Measurements from ENCODE around the gene NBR1. TPM values are rescaled to one million over a fixed set of nuclear protein-coding genes. Genes with fewer than 3 reads are reported as not detected.
"Not testable (repeated sequence)": the region's sequence is repeated elsewhere in the genome, so short reads cannot be mapped to it uniquely, and the experiment has no call there.

The NBR1 gene
- total RNA-seq, 1 experiment from 2014 or later = 93.7 TPM

DNA sequence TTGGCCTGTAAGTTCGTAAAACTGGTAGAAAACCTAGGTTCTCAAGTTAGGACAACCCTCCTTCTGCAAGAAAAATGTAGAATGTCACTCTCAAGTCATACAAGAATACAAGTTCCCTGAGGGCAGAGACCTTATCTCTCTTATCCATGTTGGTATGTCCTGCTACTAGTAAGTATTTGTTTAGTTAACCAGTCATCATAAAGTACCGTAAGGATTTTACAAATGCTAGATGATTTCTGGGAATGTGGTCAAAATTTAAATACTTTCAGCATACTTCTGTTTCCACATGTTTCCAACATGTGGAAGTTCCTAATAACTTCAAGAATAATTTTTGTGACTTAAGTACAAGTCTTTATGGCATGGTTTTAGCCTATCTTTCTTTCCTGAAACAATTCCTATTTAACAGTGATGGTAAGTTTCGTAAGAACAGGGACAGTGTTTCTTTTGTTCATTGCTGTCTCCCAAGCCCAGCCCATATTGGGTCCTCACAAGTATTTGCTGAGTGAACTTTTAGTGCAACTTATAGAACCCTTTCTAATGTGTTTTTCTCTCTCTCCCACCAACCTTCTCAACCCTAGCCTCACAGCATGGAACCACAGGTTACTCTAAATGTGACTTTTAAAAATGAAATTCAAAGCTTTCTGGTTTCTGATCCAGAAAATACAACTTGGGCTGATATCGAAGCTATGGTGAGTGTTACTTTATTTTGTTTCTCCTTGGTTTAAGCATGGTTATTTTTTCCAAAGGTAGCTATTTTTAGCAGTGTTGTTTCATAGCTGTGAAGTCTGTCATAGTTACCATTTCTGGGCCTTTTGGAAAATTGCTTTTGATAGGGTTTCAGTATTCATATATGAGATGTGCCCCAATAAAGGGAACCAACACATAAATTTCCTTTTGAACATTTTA is 4.5 kb downstream of the NBR1 start:
- peaks cover 29% of the 10 kb centered on the region for H3F3A ChIP-seq (ENCODE audit: insufficient read depth, low read depth)
- POLR2A ChIA-PET (ENCODE audit: unreplicated experiment) = no interaction called here
- H3K4me2 ChIP-seq = no peak overlapping the region
- H2AFZ ChIP-seq = no peak overlapping the region
- intact Hi-C loops (cut with micrococcal nuclease; ENCODE audit: unreplicated experiment) = no loop called here
- H3K9me2 ChIP-seq (ENCODE audit: insufficient read depth) = no peaks in the 10 kb centered on the region
- no peak overlapping the region for H3K4me3 ChIP-seq
- no peak for DNase-seq
- H3K79me2 ChIP-seq (ENCODE audit: low read depth) = peaks cover 39% of the 10 kb centered on the region
- peaks cover 14% of the 10 kb centered on the region for H3K4me1 ChIP-seq (replicated peaks; ENCODE audit: insufficient read depth)
- CTCF ChIA-PET = no interaction called here
- peak overlapping the region; percentile 39; the same call in 1 of the 2 replicates for H3K27ac ChIP-seq
- H3K9me3 ChIP-seq (ENCODE audit: insufficient read depth, low read depth) = no peaks in the 10 kb centered on the region
- H4K20me1 ChIP-seq (ENCODE audit: insufficient read depth) = peaks cover 29% of the 10 kb centered on the region
- peaks cover 31% of the 10 kb centered on the region for H3K36me3 ChIP-seq (ENCODE audit: low read depth)
- TF ChIP-seq EZH2 (IDR thresholded peaks at IDR 0.05; ENCODE audit: low read depth) (no peak), CTCF (conservative IDR thresholded peaks at IDR 0.05) (no peak)
- no TSS peak for BruUV-seq (replicated peaks)
- H3K27me3 ChIP-seq (ENCODE audit: insufficient read depth, low read depth) = no peaks in the 10 kb centered on the region

DNA sequence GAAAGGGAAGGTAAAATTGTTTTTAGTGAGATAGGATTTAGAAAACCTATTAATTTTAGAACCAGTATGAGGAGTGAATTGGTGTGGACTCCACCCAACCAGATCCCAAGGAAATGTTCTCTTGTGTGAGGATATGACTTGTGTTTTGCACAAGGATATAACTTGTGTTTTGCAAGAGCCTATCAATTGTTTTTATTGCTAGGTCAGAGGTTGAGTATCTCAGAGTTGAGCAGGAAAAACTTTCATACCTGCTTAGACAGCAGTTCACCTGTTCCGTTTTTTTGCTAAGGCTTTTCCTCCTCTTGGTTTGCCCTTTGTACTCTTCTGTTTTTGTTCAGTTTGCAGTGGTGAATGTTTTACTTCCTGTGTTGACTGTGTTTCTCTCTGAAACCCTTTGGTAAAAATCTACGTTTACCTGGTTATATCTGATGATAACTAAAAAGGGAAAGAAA is 5.1 kb downstream of the NBR1 start:
- TF ChIP-seq EZH2 (IDR thresholded peaks at IDR 0.05; ENCODE audit: low read depth) = no peak
- TF ChIP-seq CTCF (conservative IDR thresholded peaks at IDR 0.05) = no peak
- H3K27ac ChIP-seq = peak overlapping the region; percentile 39; the same call in 1 of the 2 replicates
- no peaks in the 10 kb centered on the region for H3K9me3 ChIP-seq (ENCODE audit: insufficient read depth, low read depth)
- POLR2A ChIA-PET (ENCODE audit: unreplicated experiment) = no interaction called here
- H3K4me1 ChIP-seq (replicated peaks; ENCODE audit: insufficient read depth) = peaks cover 14% of the 10 kb centered on the region
- no peak overlapping the region for H3K4me3 ChIP-seq
- H4K20me1 ChIP-seq (ENCODE audit: insufficient read depth) = peaks cover 29% of the 10 kb centered on the region
- peaks cover 25% of the 10 kb centered on the region for H3F3A ChIP-seq (ENCODE audit: insufficient read depth, low read depth)
- H3K9me2 ChIP-seq (ENCODE audit: insufficient read depth) = no peaks in the 10 kb centered on the region
- no peak overlapping the region for H3K4me2 ChIP-seq
- peaks cover 39% of the 10 kb centered on the region for H3K79me2 ChIP-seq (ENCODE audit: low read depth)
- H2AFZ ChIP-seq = no peak overlapping the region
- CTCF ChIA-PET = no interaction called here
- intact Hi-C loops (cut with micrococcal nuclease; ENCODE audit: unreplicated experiment) = no loop called here
- no peak for DNase-seq
- BruUV-seq (replicated peaks) = no TSS peak
- H3K36me3 ChIP-seq (ENCODE audit: low read depth) = peaks cover 31% of the 10 kb centered on the region
- no peaks in the 10 kb centered on the region for H3K27me3 ChIP-seq (ENCODE audit: insufficient read depth, low read depth)

- peaks cover 11% of the 10 kb centered on the region for H3K36me3 ChIP-seq (ENCODE audit: low read depth)
- H4K20me1 ChIP-seq (ENCODE audit: insufficient read depth) = peaks cover 8% of the 10 kb centered on the region
- intact Hi-C loops (cut with micrococcal nuclease; ENCODE audit: unreplicated experiment) = no loop called here
- H3K4me2 ChIP-seq = no peak overlapping the region
- no peaks in the 10 kb centered on the region for H3K4me1 ChIP-seq (replicated peaks; ENCODE audit: insufficient read depth)
- no peak overlapping the region for H3K27ac ChIP-seq
- POLR2A ChIA-PET (ENCODE audit: unreplicated experiment) = interaction anchor here (0.7 kb wide), 1 partner anchor 135 kb away, joined by 3 read pairs; no protein-coding TSS in a partner anchor
- TF ChIP-seq EZH2 (IDR thresholded peaks at IDR 0.05; ENCODE audit: low read depth) = no peak
- no peak for TF ChIP-seq CTCF (conservative IDR thresholded peaks at IDR 0.05)
- H2AFZ ChIP-seq = no peak overlapping the region
- CTCF ChIA-PET = no interaction called here
- DNase-seq = no peak
- peaks cover 9% of the 10 kb centered on the region; the same call in 1 of the 2 replicates for H3F3A ChIP-seq (ENCODE audit: insufficient read depth, low read depth)
- H3K27me3 ChIP-seq (ENCODE audit: insufficient read depth, low read depth) = no peaks in the 10 kb centered on the region
- no peaks in the 10 kb centered on the region for H3K9me2 ChIP-seq (ENCODE audit: insufficient read depth)
- no TSS peak for BruUV-seq (replicated peaks)
- H3K9me3 ChIP-seq (ENCODE audit: insufficient read depth, low read depth) = no peaks in the 10 kb centered on the region
- no peaks in the 10 kb centered on the region for H3K79me2 ChIP-seq (ENCODE audit: low read depth)
- no peak overlapping the region for H3K4me3 ChIP-seq
Measured at GRCh38 chr17:43183921-43184320, 12.9 kb downstream of the NBR1 start.

- H3K27ac ChIP-seq; intact Hi-C loops (cut with micrococcal nuclease; ENCODE audit: unreplicated experiment); H3K4me1 ChIP-seq (replicated peaks; ENCODE audit: insufficient read depth); H2AFZ ChIP-seq; H3K27me3 ChIP-seq (ENCODE audit: insufficient read depth, low read depth); H3K9me2 ChIP-seq (ENCODE audit: insufficient read depth); H4K20me1 ChIP-seq (ENCODE audit: insufficient read depth); BruUV-seq (replicated peaks); DNase-seq; CTCF ChIA-PET; POLR2A ChIA-PET (ENCODE audit: unreplicated experiment); H3K4me3 ChIP-seq; H3K79me2 ChIP-seq (ENCODE audit: low read depth); H3K9me3 ChIP-seq (ENCODE audit: insufficient read depth, low read depth); H3K4me2 ChIP-seq: not testable (repeated sequence)
- peaks cover 11% of the 10 kb centered on the region; the same call in 1 of the 2 replicates for H3F3A ChIP-seq (ENCODE audit: insufficient read depth, low read depth)
- peaks cover 27% of the 10 kb centered on the region for H3K36me3 ChIP-seq (ENCODE audit: low read depth)
Measured at GRCh38 chr17:43186656-43187055, 15.6 kb downstream of the NBR1 start.
